GM19452 (cell line): ENCODE measurements around the gene FLCN.

ENCODE experiments used
- ATAC-seq: cut with Tn5 transposase; IDR thresholded peaks from one replicate; pipeline ENCODE4 v1.9.1; 2021; ENCODE audit not compliant: unreplicated experiment

Gene FLCN

GRCh38 chr17:17236295-17237025 is 508 bp downstream of the FLCN start:
- ATAC-seq = peak; percentile 6

GRCh38 chr17:17235212-17236174 is 1.5 kb downstream of the FLCN start:
- ATAC-seq = no peak

- no peak for ATAC-seq
These were observed 4.7 kb downstream of the FLCN start for GRCh38 chr17:17232303-17232621.

GRCh38 chr17:17231621-17232302 is 5.2 kb downstream of the FLCN start:
- no peak for ATAC-seq

- ATAC-seq = no peak
These were observed 7.3 kb downstream of the FLCN start for GRCh38 chr17:17229416-17230384.

- no peak for ATAC-seq
These were observed 8.3 kb downstream of the FLCN start for GRCh38 chr17:17228521-17229279.

GRCh38 chr17:17227608-17228520 is 9.1 kb downstream of the FLCN start:
- ATAC-seq = no peak

GRCh38 chr17:17226451-17227265 is 10.3 kb downstream of the FLCN start:
- ATAC-seq = no peak

- no peak for ATAC-seq
These were observed 11.1 kb downstream of the FLCN start for GRCh38 chr17:17225901-17226300.

- no peak for ATAC-seq
These were observed 12.8 kb downstream of the FLCN start for GRCh38 chr17:17224137-17224536.

- no peak for ATAC-seq
These were observed 13.2 kb downstream of the FLCN start for GRCh38 chr17:17223736-17224135.

- no peak for ATAC-seq
These were observed 15.6 kb downstream of the FLCN start for GRCh38 chr17:17221329-17221728.

GRCh38 chr17:17220529-17220928 is 16.4 kb downstream of the FLCN start:
- no peak for ATAC-seq

GRCh38 chr17:17217995-17218394 is 19.0 kb downstream of the FLCN start:
- ATAC-seq = no peak

GRCh38 chr17:17216776-17217175 is 20.2 kb downstream of the FLCN start:
- ATAC-seq = no peak

- ATAC-seq = no peak
These were observed 20.7 kb downstream of the FLCN start for GRCh38 chr17:17216236-17216635.

- no peak for ATAC-seq
These were observed 21.4 kb downstream of the FLCN start for GRCh38 chr17:17215575-17215974.
